AG10803 (cell line): ENCODE measurements around the gene UQCRC1.
"Not testable (repeated sequence)": the region's sequence is repeated elsewhere in the genome, so short reads cannot be mapped to it uniquely, and the experiment has no call there.

Source experiments
- DNase-seq: peaks from one replicate; pipeline ENCODE4 v3.0.0; 2010; ENCODE audit warnings: low read depth
- H3K4me3 ChIP-seq: 2 replicates; pipeline ENCODE4 v1.5.1; 2011; ENCODE audit warnings: mild to moderate bottlenecking, low read length, control low read depth
- CTCF ChIP-seq: conservative IDR thresholded peaks from 2 replicates; pipeline ENCODE4 v1.5.1; 2011; ENCODE audit warnings: mild to moderate bottlenecking, low read length, control low read depth, inconsistent platforms

The UQCRC1 gene

GRCh38 chr3:48555231-48555948 is 54.1 kb downstream of the UQCRC1 start:
- no peak overlapping the region for H3K4me3 ChIP-seq
- TF ChIP-seq CTCF = no peak
- no peak for DNase-seq

- H3K4me3 ChIP-seq = no peak overlapping the region
- no peak for DNase-seq
- TF ChIP-seq CTCF = no peak
These were observed 55.3 kb downstream of the UQCRC1 start for GRCh38 chr3:48553886-48554845.

GRCh38 chr3:48553361-48553760 is 56.1 kb downstream of the UQCRC1 start:
- no peak for TF ChIP-seq CTCF
- no peak overlapping the region for H3K4me3 ChIP-seq
- DNase-seq = no peak

DNA sequence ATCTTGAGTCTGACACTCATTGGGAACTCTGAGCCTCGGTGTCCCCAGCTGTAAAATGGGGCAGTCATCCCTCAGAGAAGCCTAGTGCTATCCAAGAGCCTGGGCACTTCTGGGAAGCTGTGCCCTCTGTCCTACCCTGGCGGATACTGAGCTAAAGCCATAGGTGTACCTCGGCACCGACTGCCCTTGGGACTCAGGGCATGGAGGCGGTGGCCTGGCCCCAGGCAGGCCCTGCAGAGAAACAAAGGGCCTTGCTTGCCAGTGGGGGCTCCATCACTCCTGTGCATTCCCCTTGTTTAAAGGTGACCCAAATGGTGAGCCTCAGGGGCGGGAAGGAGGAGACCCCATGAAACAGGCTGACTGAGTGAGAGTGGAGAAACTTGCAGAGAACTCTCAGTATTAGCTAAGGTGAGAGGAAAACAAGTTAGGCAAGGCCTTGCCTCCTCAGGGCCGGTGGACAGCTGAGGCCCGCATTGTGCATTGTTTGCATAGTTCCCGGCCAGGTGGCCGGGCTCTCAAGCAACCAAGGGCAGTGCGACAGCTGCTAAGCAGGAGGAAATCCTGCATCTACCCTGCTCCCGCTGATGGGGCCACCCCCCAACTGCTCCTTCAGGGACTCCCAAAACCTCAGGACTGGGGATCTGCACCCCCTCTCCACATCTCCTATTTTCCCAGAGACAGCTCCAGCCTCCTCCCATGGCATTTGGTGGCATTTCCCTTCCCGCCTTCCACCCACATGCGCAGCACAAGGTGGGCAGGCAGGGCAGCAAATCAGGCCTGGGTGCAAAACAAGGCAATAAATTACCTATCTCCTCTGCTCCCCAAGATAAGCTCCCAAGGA is 57.1 kb downstream of the UQCRC1 start:
- no peak for TF ChIP-seq CTCF
- no peak overlapping the region for H3K4me3 ChIP-seq
- DNase-seq = no peak

DNA sequence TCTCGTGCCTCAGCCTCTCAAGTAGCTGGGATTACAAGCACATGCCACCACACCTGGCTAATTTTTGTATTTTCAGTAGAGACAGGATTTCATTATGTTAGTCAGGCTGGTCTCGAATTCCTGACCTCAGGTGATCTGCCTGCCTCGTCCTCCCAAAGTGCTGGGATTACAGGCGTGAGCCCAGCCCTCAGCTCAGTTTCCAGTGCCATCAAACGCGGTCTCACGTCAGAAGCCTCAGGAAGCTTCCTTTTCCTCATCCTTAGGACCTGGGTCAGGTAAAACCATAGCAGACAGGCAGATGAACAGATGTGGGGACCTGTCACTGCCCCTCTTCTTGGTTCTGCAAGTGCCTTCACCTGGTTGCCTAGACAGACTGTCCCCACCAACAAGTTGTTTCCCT is 57.8 kb downstream of the UQCRC1 start:
- DNase-seq, H3K4me3 ChIP-seq: not testable (repeated sequence)
